CD4-positive, alpha-beta T cell treated with Interferon gamma for 1 hour (primary cell): ENCODE data around the gene DRG2.

Source experiments
- DNase-seq: peaks from one replicate; pipeline ENCODE4 v3.0.0-alpha.2; 2020

Gene DRG2

DNA sequence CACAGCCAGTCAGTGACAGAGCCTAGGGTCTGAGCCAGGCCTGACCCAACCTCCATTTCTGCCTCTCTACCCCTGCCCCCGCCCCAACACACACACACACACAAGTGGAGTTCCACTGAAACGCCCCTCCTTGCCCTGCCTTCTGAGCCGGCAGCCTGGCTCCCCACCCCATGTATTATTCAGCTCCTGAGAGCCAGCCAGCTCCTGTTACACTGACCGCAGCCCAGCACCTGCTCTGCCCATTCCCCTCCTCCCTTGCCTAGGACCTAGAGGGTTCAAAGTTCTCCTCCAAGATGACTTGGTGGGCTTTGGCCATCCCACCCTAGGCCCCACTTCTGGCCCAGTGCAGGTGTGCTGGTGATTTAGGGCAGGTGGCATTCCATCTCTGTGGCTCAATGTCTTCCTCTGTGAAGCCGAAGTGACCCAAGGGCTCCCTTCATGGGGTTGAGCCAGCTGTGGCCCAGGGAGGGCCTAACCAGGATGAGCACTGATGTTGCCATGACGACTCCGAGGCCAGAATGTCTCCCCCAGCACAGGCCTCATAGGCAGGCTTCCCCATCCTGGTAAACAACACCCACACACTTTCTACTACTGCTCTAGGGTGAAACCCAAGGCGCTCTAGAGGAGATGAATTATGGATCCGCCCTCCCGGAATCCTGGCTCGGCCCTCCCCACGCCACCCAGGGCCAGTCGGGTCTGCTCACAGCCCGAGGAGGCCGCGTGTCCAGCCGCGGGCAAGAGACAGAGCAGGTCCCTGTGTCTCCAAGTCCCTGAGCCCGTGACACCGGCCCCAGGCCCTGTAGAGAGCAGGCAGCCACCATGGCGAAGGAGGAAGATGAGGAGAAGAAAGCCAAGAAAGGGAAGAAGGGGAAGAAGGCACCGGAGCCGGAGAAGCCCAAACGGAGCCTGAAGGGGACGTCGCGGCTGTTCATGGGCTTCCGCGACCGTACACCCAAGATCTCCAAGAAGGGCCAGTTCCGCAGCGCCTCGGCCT lies 30.5 kb downstream of the DRG2 start:
- no peak for DNase-seq

DNA sequence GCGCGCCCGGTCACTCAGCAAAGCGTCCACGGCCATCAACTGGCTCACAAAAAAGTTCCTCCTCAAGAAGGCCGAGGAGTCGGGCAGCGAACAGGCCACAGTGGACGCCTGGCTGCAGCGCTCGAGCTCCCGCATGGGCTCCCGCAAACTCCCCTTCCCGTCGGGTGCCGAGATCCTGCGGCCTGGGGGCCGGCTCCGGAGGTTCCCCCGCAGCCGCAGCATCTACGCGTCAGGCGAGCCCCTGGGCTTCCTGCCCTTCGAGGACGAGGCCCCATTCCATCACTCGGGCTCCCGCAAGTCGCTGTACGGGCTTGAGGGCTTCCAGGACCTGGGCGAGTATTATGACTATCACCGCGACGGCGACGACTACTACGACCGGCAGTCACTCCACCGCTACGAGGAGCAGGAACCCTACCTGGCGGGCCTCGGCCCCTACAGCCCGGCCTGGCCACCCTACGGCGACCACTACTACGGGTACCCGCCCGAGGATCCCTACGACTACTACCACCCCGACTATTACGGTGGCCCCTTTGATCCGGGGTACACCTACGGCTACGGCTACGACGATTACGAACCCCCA lies 31.5 kb downstream of the DRG2 start:
- no peak for DNase-seq

DNA sequence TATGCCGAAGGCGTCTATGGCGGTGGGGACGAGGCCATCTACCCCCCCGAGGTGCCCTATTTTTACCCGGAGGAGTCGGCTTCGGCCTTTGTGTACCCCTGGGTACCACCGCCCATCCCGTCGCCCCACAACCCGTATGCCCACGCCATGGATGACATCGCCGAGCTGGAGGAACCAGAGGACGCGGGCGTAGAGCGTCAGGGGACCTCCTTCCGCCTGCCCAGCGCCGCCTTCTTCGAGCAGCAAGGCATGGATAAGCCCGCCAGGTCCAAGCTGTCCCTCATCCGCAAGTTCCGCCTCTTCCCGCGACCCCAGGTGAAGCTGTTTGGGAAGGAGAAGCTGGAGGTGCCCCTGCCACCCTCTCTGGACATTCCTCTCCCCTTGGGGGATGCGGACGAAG lies 32.2 kb downstream of the DRG2 start:
- no peak for DNase-seq

- DNase-seq, result no peak
Measured at GRCh38 chr17:18120461-18121017, 32.8 kb downstream of the DRG2 start.

DNA sequence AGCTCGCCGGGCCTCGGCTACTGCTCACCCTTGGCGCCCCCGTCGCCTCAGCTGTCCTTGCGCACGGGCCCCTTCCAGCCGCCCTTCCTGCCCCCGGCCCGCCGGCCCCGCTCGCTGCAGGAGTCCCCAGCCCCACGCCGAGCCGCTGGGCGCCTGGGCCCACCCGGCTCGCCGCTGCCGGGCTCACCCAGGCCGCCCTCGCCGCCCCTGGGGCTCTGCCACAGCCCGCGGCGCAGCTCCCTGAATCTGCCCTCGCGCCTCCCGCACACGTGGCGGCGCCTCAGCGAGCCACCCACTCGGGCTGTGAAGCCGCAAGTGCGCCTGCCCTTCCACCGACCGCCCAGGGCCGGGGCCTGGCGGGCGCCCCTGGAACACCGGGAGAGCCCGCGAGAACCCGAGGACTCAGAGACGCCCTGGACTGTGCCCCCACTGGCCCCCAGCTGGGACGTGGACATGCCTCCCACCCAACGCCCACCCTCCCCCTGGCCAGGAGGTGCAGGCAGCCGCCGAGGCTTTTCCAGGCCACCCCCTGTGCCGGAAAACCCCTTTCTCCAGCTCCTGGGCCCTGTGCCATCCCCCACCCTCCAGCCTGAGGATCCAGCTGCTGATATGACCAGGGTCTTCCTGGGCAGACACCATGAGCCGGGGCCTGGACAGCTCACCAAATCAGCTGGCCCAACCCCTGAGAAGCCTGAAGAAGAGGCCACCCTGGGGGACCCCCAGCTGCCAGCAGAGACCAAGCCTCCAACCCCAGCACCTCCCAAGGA lies 33.6 kb downstream of the DRG2 start:
- DNase-seq, result no peak

GRCh38 chr17:18122990-18123753 lies 35.4 kb downstream of the DRG2 start:
- no peak for DNase-seq

GRCh38 chr17:18124345-18125126 lies 36.8 kb downstream of the DRG2 start:
- DNase-seq, result no peak

DNA sequence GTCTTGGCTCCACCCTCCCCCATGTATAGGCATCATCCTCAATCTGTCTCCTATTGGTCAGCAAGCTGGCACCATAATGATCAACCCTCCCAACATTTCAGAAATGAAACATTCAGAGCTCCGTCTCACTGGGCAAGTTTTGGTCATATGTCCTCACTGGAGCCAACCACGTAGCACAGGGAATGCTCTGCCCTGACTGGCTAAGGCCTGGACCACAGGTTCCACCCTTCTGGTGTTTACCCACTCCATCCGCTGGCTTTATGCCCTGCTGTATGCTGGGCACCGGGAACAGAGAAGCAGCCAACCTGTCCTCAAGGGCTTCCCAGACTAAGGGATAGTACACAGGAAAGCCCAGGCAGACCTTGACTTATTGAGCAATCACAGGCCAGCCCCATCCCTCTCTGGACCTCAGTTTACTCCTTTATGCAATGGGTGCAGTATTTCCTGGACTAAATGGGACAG lies 41.3 kb downstream of the DRG2 start:
- no peak for DNase-seq

DNA sequence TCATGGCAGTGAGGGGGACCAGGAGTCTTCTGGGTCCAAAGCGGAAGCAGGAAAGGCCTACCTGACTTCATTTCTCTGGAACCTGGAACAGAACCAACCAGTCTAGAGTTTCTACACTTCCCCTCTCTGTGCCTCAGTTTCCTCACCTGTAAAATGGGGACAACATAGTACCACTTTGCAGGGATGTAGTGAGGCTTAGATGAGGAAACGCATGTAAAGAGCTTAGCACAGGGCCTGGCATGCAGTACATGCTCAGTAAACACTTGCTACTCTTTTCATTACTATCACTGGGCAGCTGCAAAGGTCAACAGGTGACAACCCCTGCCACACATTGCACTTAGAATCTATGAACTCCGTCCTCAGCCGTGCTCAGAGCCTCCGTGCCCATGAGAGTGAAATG lies 45.0 kb downstream of the DRG2 start:
- DNase-seq, result no peak

GRCh38 chr17:18136357-18136756 lies 48.6 kb downstream of the DRG2 start:
- no peak for DNase-seq

- no peak for DNase-seq
Measured at GRCh38 chr17:18138065-18138749, 50.5 kb downstream of the DRG2 start.

- DNase-seq, result no peak
Measured at GRCh38 chr17:18139092-18139491, 51.3 kb downstream of the DRG2 start.

DNA sequence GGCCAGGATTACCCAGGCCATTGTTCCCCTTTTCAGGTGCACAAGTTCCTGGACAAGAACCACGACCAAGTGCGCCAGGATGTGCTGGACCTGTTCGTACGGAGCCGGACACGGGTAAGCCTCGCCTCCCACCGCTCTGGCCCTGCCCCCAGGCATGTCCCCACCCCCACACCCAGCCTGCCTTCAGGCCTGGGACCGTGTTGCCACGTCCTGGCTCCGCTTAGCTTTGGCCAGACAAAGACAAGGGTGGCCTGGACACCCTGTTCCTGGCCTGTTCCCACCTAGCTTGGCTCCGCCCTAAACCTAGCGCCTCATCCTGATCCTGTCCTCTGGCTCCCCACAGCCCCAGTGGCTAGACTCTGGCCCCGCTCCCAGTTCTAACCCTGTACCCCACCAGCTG lies 51.8 kb downstream of the DRG2 start:
- DNase-seq, result no peak

- no peak for DNase-seq
Measured at GRCh38 chr17:18139949-18140348, 52.2 kb downstream of the DRG2 start.

DNA sequence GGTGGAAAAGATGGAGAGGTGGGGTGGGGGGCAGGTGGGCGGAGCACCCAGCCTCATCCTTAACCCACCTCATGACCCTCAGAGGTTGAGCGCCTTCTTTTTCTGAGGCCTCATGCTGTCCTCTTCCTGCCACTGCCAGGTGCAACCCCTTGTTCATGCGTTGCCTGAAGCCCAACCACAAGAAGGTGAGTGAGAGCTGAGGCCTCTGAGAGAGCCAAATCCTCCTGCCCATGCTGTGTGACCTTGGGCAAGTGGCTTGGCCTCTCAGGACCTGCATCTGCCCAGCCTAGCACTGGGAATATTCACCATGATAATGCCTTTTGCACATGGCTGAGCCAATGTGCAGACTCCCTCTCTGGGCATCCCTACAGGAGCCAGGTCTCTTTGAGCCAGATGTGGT lies 52.9 kb downstream of the DRG2 start:
- DNase-seq, result no peak

GRCh38 chr17:18141210-18141803 lies 53.6 kb downstream of the DRG2 start:
- DNase-seq, result no peak

- DNase-seq, result no peak
Measured at GRCh38 chr17:18142417-18142816, 54.7 kb downstream of the DRG2 start.

DNA sequence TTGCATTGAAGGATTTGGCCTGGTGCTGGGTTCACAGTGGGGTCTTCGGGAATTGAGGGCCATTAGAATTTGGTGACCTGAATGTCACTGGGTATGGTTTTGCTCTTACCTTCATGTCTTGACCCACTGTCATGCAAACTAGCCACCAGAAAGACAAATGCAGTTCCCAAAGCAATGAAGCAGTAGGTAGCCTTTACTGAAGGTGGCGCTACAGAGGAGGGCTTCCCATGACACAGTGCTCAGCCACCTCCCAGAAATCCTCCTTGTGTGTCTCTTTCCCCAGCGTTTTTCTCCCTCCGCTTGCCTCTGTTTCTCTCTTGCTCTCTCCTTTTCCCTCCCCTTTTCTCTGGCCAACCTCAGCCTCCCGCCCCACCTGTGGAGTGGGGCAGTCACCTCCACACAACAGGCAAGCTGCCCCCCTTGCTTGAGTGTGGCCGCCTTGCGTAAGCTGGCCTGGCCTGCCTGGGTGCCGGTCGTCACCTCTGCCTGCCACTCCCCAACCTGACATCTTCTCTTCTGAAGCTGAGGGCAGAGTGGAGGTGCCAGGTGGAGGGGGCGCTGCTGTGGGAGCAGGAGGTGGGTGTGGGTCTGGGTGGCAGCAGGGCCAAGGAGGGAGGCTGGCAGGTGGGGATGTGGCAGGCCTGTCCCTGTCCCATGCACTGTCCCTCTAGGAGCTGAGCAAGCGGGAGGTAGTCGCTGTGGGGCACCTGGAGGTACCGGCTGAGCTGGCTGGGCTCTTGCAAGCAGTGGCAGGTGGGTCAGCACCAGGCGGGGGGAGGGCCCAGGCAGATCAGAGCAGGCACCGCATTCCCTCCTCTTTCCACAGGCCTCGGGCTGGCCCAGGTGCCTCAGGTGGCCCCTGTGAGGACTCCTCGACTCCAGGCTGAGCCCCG lies 55.5 kb downstream of the DRG2 start:
- no peak for DNase-seq

DNA sequence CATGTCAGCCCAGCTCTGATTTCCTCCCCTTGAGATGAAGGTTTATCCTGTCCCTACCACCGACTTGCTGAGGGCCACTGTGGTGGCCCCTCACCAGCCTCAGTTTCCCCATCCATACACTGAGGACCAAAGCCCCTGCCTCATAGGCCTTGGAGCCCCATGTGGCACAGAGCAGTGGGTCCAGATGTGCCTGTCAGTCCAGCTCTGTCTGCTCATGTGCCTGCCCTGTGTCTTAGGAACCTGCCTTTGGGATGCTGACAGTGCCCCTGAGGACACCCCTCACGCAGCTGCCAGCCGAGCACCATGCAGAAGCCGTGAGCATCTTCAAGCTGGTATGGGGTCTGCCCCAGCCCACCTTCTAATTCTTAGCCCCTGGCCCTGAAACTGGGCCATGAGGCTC lies 56.5 kb downstream of the DRG2 start:
- DNase-seq, result no peak
